Stimulated activated CD8-positive, alpha-beta memory T cell treated with anti-CD3 and anti-CD28 coated beads, Interleukin-15, amount 100 ng/mL, for 4 hours (primary cell): ENCODE results near the gene NGRN.
A peak's percentile ranks its signal among the peaks of the same experiment; 100 is the strongest.
"Not testable (repeated sequence)": the region's sequence is repeated elsewhere in the genome, so short reads cannot be mapped to it uniquely, and the experiment has no call there.

ENCODE experiments used
- DNase-seq, 2 donors: peaks; one replicate each; pipeline ENCODE4 v3.0.0-alpha.2; 2020; ENCODE audit warnings: low read depth in 2 of 2

Gene NGRN

GRCh38 chr15:90281637-90282036 is 16.2 kb downstream of the NGRN start:
- DNase-seq: not testable (repeated sequence)

- no peak for DNase-seq
Observed at GRCh38 chr15:90286678-90287077, 21.2 kb downstream of the NGRN start.

GRCh38 chr15:90287101-90287500 is 21.6 kb downstream of the NGRN start:
- DNase-seq: no peak

GRCh38 chr15:90287946-90288345 is 22.5 kb downstream of the NGRN start:
- DNase-seq: no peak

- no peak for DNase-seq
Observed at GRCh38 chr15:90291679-90292356, 26.3 kb downstream of the NGRN start.

GRCh38 chr15:90293040-90293810 is 27.8 kb downstream of the NGRN start:
- DNase-seq: peak; percentile 27 to 32

GRCh38 chr15:90294159-90294558 is 28.7 kb downstream of the NGRN start:
- no peak for DNase-seq

GRCh38 chr15:90294601-90295269 is 29.3 kb downstream of the NGRN start:
- no peak for DNase-seq

- no peak for DNase-seq
Observed at GRCh38 chr15:90295270-90295648, 29.8 kb downstream of the NGRN start.

GRCh38 chr15:90296316-90296884 is 30.9 kb downstream of the NGRN start:
- DNase-seq: not testable (repeated sequence)

- no peak for DNase-seq
Observed at GRCh38 chr15:90297021-90297420, 31.5 kb downstream of the NGRN start.

GRCh38 chr15:90300541-90300940 is 35.1 kb downstream of the NGRN start:
- no peak for DNase-seq

- DNase-seq: peak in 1 of 2 donors; percentile 19
Observed at GRCh38 chr15:90300988-90301706, 35.7 kb downstream of the NGRN start.

GRCh38 chr15:90301707-90302300 is 36.3 kb downstream of the NGRN start:
- no peak for DNase-seq

GRCh38 chr15:90305355-90305754 is 39.9 kb downstream of the NGRN start:
- DNase-seq: not testable (repeated sequence)

- DNase-seq: no peak
Observed at GRCh38 chr15:90305932-90306331, 40.5 kb downstream of the NGRN start.

GRCh38 chr15:90306560-90306959 is 41.1 kb downstream of the NGRN start:
- DNase-seq: no peak

- DNase-seq: no peak
Observed at GRCh38 chr15:90307661-90308060, 42.2 kb downstream of the NGRN start.

GRCh38 chr15:90309020-90309419 is 43.5 kb downstream of the NGRN start:
- no peak for DNase-seq

- no peak for DNase-seq
Observed at GRCh38 chr15:90315278-90315982, 50.0 kb downstream of the NGRN start.

- no peak for DNase-seq
Observed at GRCh38 chr15:90316139-90316538, 50.7 kb downstream of the NGRN start.
